HG03280 (cell line): ENCODE results near the gene SYT3.
"Not testable (repeated sequence)": the region's sequence is repeated elsewhere in the genome, so short reads cannot be mapped to it uniquely, and the experiment has no call there.

Source experiments
- ATAC-seq: cut with Tn5 transposase; IDR thresholded peaks from one replicate; pipeline ENCODE4 v1.9.1; 2021; ENCODE audit warnings: mild to moderate bottlenecking, moderate library complexity; ENCODE audit not compliant: unreplicated experiment

The SYT3 gene

GRCh38 chr19:50606059-50606836 is 33.4 kb downstream of the SYT3 start:
- ATAC-seq: not testable (repeated sequence)

GRCh38 chr19:50604264-50605073 is 35.2 kb downstream of the SYT3 start:
- ATAC-seq: not testable (repeated sequence)

GRCh38 chr19:50602935-50603334 is 36.7 kb downstream of the SYT3 start:
- ATAC-seq: no peak

GRCh38 chr19:50602496-50602895 is 37.2 kb downstream of the SYT3 start:
- ATAC-seq: no peak

- no peak for ATAC-seq
Observed at GRCh38 chr19:50602089-50602422, 37.6 kb downstream of the SYT3 start.

GRCh38 chr19:50601407-50602088 is 38.1 kb downstream of the SYT3 start:
- ATAC-seq: no peak

DNA sequence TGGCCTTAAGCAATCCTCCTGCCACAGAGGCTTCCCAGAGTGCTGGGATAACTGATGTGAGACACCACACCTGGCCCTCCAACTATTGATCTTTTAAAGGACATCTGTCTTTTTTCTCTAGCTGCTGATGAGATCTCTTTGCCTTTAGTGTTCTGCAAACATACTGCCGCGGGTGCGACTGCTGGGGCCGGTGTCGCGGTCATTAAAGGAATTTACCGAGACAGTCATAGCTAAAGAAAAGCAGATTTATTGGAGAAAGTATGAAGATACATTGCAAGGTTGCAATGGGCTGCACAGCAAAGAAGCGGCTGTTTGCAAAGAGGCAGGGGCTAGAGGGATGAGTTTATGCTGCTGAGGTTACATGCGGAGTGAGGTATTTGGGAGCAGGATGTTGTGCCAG is 40.3 kb downstream of the SYT3 start:
- ATAC-seq: no peak

GRCh38 chr19:50590191-50590590 is 49.5 kb downstream of the SYT3 start:
- no peak for ATAC-seq

DNA sequence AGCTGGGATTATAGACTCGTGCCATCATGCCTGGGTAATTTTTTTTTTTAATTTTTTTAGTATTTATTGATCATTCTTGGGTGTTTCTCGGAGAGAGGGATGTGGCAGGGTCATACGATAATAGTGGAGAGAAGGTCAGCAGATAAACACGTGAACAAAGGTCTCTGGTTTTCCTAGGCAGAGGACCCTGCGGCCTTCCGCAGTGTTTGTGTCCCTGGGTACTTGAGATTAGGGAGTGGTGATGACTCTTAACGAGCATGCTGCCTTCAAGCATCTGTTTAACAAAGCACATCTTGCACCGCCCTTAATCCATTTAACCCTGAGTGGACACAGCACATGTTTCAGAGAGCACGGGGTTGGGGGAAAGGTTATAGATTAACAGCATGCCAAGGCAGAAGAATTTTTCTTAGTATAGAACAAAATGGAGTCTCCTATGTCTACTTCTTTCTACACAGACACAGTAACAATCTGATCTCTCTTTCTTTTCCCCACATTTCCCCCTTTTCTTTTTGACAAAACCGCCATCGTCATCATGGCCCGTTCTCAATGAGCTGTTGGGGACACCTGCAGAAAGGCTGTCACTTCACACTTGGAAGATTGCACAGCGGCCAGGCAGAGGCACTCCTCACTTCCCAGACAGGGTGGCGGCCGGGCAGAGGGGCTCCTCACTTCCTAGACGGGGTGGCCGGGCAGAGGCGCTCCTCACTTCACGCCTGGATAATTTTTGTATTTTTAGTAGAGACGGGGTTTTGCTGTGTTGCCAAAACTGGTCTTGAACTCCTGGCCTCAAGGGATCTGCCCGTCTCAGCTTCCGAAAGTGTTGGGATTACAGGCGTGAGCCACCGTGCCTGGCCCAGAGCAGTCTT is 57.7 kb downstream of the SYT3 start:
- ATAC-seq: not testable (repeated sequence)

GRCh38 chr19:50580970-50581634 is 58.6 kb downstream of the SYT3 start:
- no peak for ATAC-seq

- no peak for ATAC-seq
Observed at GRCh38 chr19:50580240-50580639, 59.4 kb downstream of the SYT3 start.

- ATAC-seq: not testable (repeated sequence)
Observed at GRCh38 chr19:50576769-50577168, 62.9 kb downstream of the SYT3 start.

GRCh38 chr19:50573741-50574461 is 65.8 kb downstream of the SYT3 start:
- ATAC-seq: no peak
